GM19025 (cell line): ENCODE data around the gene KDM3B.
"Not testable (repeated sequence)": the region's sequence is repeated elsewhere in the genome, so short reads cannot be mapped to it uniquely, and the experiment has no call there.

ENCODE experiments used
- ATAC-seq: cut with Tn5 transposase; IDR thresholded peaks from one replicate; pipeline ENCODE4 v1.9.1; 2021; ENCODE audit warnings: mild to moderate bottlenecking, low read depth, moderate library complexity; ENCODE audit not compliant: unreplicated experiment

KDM3B gene

DNA sequence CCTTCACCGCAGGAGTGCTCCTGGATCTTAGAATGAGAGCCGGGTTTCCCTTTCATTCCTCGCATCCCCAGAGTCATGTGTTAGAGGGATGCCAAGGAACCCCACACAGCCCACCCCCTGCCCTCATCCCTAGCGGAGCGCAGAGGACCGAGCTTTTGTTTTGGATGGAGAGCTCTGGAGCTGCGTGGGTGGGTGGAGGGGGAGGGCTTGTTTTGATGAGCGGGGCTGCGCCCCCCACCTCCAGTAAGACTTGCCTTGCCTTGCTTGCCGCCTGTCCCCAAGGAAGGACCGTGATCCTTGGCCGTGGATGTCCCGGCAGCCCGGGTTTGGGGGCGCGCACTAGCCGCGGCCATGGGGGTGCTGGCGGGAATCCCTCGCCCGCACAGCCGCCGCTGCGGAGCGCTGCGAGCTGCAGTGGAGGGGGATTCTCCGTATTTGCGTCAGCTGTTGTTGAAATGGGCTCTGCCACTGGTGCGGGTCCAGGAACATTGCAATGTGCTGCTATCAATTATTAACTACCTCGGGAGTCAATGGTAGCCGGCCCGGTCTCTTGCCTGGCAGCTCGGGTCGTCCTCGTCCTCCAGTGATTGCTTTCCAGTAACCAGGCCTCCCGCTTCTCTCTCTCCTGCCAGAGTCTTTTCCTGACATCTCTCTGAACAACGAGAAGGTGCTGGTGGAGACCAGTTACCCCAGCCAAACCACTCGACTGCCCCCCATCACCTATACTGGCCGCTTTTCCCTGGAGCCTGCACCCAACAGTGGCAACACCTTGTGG is 113.8 kb downstream of the KDM3B start:
- no peak for ATAC-seq

DNA sequence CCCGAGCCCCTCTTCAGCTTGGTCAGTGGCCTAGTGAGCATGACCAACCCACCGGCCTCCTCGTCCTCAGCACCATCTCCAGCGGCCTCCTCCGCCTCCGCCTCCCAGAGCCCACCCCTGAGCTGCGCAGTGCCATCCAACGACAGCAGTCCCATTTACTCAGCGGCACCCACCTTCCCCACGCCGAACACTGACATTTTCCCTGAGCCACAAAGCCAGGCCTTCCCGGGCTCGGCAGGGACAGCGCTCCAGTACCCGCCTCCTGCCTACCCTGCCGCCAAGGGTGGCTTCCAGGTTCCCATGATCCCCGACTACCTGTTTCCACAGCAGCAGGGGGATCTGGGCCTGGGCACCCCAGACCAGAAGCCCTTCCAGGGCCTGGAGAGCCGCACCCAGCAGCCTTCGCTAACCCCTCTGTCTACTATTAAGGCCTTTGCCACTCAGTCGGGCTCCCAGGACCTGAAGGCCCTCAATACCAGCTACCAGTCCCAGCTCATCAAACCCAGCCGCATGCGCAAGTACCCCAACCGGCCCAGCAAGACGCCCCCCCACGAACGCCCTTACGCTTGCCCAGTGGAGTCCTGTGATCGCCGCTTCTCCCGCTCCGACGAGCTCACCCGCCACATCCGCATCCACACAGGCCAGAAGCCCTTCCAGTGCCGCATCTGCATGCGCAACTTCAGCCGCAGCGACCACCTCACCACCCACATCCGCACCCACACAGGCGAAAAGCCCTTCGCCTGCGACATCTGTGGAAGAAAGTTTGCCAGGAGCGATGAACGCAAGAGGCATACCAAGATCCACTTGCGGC is 114.6 kb downstream of the KDM3B start:
- ATAC-seq: no peak

DNA sequence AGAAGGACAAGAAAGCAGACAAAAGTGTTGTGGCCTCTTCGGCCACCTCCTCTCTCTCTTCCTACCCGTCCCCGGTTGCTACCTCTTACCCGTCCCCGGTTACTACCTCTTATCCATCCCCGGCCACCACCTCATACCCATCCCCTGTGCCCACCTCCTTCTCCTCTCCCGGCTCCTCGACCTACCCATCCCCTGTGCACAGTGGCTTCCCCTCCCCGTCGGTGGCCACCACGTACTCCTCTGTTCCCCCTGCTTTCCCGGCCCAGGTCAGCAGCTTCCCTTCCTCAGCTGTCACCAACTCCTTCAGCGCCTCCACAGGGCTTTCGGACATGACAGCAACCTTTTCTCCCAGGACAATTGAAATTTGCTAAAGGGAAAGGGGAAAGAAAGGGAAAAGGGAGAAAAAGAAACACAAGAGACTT is 115.2 kb downstream of the KDM3B start:
- ATAC-seq: no peak

GRCh38 chr5:138468133-138468965 is 115.9 kb downstream of the KDM3B start:
- no peak for ATAC-seq

DNA sequence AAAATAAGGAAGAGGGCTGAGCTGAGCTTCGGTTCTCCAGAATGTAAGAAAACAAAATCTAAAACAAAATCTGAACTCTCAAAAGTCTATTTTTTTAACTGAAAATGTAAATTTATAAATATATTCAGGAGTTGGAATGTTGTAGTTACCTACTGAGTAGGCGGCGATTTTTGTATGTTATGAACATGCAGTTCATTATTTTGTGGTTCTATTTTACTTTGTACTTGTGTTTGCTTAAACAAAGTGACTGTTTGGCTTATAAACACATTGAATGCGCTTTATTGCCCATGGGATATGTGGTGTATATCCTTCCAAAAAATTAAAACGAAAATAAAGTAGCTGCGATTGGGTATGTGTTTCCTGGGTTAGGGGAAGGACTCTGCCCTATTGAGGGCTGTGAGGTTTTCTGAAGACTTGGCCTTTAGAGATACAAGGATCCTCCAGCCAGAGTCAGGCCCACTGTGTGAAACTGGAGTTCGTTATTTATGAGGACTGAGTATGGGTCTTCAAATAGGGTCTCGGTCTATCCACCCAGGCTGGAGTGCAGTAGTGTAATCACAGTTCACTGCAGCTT is 116.6 kb downstream of the KDM3B start:
- ATAC-seq: no peak

GRCh38 chr5:138469540-138470321 is 117.2 kb downstream of the KDM3B start:
- ATAC-seq: no peak

GRCh38 chr5:138470322-138471051 is 118.0 kb downstream of the KDM3B start:
- ATAC-seq: no peak

DNA sequence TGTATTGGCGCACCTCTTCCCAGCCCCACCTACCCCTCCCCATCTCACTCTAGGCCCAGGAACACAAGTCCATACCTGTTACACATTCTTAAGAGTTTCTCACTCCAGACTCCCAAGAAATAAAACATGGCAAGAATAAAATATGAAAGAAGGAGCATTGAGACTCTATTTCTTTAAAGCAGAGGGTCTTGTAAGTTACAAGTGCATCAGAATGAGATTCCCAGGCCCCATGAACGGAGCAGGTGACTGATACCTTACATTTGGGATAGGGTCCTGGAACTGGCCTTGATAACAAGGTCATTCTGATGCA is 118.5 kb downstream of the KDM3B start:
- ATAC-seq: no peak

- no peak for ATAC-seq
These were observed 119.9 kb downstream of the KDM3B start for GRCh38 chr5:138472353-138472752.

DNA sequence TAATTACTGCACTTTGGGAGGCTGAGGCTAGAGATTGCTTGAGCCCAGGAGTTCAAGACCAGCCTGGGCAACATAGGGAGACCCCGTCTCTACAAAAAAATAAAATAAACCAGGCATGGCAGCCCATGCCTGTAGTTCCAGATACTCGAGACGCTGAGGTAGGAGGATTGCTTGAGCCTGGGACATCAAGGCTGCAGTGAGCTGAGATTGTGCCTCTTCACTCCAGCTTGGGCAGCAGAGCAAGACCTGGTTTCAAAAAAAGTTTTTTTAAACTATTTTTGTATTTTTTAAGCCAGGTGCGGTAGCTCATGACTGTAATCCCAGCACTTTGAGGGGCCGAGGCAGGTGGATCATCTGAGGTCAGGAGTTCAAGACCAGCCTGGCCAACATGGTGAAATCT is 120.7 kb downstream of the KDM3B start:
- not testable (repeated sequence) for ATAC-seq

DNA sequence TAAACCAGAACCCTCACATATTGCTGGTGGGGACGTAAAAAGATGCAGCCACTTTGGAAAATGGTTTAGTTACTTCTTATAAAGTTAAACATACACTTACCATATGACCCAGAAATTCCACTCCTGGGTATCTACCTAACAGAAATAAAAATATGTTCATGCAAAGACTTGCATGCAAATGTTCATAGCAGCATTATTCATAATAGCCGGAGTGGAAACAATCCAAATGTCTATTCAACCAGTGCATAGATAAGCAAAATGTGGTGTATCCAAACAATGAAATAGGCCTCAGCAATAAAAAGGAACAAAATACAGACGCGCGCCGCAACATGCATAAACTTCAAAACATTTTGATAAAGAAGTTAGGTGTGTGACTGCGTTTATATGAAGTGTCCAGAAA is 124.4 kb downstream of the KDM3B start:
- no peak for ATAC-seq

GRCh38 chr5:138482638-138483037 is 130.2 kb downstream of the KDM3B start:
- no peak for ATAC-seq
